ENCODE data around the gene ARSG. TPM values are rescaled to one million over a fixed set of nuclear protein-coding genes. Genes with fewer than 3 reads are reported as not detected.
"Not testable (repeated sequence)": the region's sequence is repeated elsewhere in the genome, so short reads cannot be mapped to it uniquely, and the experiment has no call there.

Gene ARSG
- total RNA-seq, 1 donor from 2014 or later, result 1.6 TPM

GRCh38 chr17:68301438-68301959 is 10.2 kb downstream of the ARSG start:
- peaks cover 7 to 9% (median 9%) of the 10 kb centered on the region in 3 donors for H3K4me1 ChIP-seq (ENCODE audit: control insufficient read depth in 3 of 3, insufficient read depth in 3 of 3, low read length in 3 of 3)
- H3K36me3 ChIP-seq (ENCODE audit: control insufficient read depth in 3 of 3, insufficient read depth in 3 of 3, low read length in 3 of 3), result no peaks in the 10 kb centered on the region
- no peak overlapping the region for H3K27ac ChIP-seq (ENCODE audit: low read depth, low read length)
- H3K9me3 ChIP-seq (ENCODE audit: control insufficient read depth in 3 of 3, low read length in 3 of 3), result no peaks in the 10 kb centered on the region
- H3K27me3 ChIP-seq (ENCODE audit: control insufficient read depth in 3 of 3, insufficient read depth in 3 of 3, low read length in 3 of 3), result no peaks in the 10 kb centered on the region
- H3K4me3 ChIP-seq (ENCODE audit: low read length in 3 of 3), result no peak overlapping the region
- H3K9ac ChIP-seq (ENCODE audit: low read depth in 1 of 3, low read length in 3 of 3), result no peak overlapping the region

- Histone ChIP-seq H3K4me3 (ENCODE audit: low read length in 3 of 3) (no peak overlapping the region), H3K27me3 (ENCODE audit: control insufficient read depth in 3 of 3, insufficient read depth in 3 of 3, low read length in 3 of 3) (no peaks in the 10 kb centered on the region), H3K27ac (ENCODE audit: low read depth, low read length) (no peak overlapping the region), H3K9me3 (ENCODE audit: control insufficient read depth in 3 of 3, low read length in 3 of 3) (no peaks in the 10 kb centered on the region), H3K4me1 (ENCODE audit: control insufficient read depth in 3 of 3, insufficient read depth in 3 of 3, low read length in 3 of 3) (peaks cover 2 to 5% (median 3%) of the 10 kb centered on the region in 3 donors), H3K36me3 (ENCODE audit: control insufficient read depth in 3 of 3, insufficient read depth in 3 of 3, low read length in 3 of 3) (no peaks in the 10 kb centered on the region), H3K9ac (ENCODE audit: low read depth in 1 of 3, low read length in 3 of 3) (no peak overlapping the region)
Observed at GRCh38 chr17:68302066-68302564, 10.8 kb downstream of the ARSG start.

- Histone ChIP-seq H3K27me3 (ENCODE audit: control insufficient read depth in 3 of 3, insufficient read depth in 3 of 3, low read length in 3 of 3) (no peaks in the 10 kb centered on the region), H3K9ac (ENCODE audit: low read depth in 1 of 3, low read length in 3 of 3) (no peak overlapping the region), H3K36me3 (ENCODE audit: control insufficient read depth in 3 of 3, insufficient read depth in 3 of 3, low read length in 3 of 3) (no peaks in the 10 kb centered on the region), H3K4me3 (ENCODE audit: low read length in 3 of 3) (no peak overlapping the region), H3K27ac (ENCODE audit: low read depth, low read length) (no peak overlapping the region), H3K4me1 (ENCODE audit: control insufficient read depth in 3 of 3, insufficient read depth in 3 of 3, low read length in 3 of 3) (peaks cover 0 to 5% (median 2%) of the 10 kb centered on the region in 3 donors), H3K9me3 (ENCODE audit: control insufficient read depth in 3 of 3, low read length in 3 of 3) (no peaks in the 10 kb centered on the region)
Observed at GRCh38 chr17:68302666-68303065, 11.4 kb downstream of the ARSG start.

- no peak overlapping the region for H3K9ac ChIP-seq (ENCODE audit: low read depth in 1 of 3, low read length in 3 of 3)
- no peak overlapping the region for H3K4me3 ChIP-seq (ENCODE audit: low read length in 3 of 3)
- no peaks in the 10 kb centered on the region for H3K27me3 ChIP-seq (ENCODE audit: control insufficient read depth in 3 of 3, insufficient read depth in 3 of 3, low read length in 3 of 3)
- no peaks in the 10 kb centered on the region for H3K9me3 ChIP-seq (ENCODE audit: control insufficient read depth in 3 of 3, low read length in 3 of 3)
- peaks cover 0 to 5% (median 2%) of the 10 kb centered on the region in 3 donors for H3K4me1 ChIP-seq (ENCODE audit: control insufficient read depth in 3 of 3, insufficient read depth in 3 of 3, low read length in 3 of 3)
- no peaks in the 10 kb centered on the region for H3K36me3 ChIP-seq (ENCODE audit: control insufficient read depth in 3 of 3, insufficient read depth in 3 of 3, low read length in 3 of 3)
- H3K27ac ChIP-seq (ENCODE audit: low read depth, low read length), result no peak overlapping the region
Observed at GRCh38 chr17:68304706-68305105, 13.4 kb downstream of the ARSG start.

- Histone ChIP-seq H3K27ac (ENCODE audit: low read depth, low read length) (no peak overlapping the region), H3K4me3 (ENCODE audit: low read length in 3 of 3) (no peak overlapping the region), H3K9ac (ENCODE audit: low read depth in 1 of 3, low read length in 3 of 3) (no peak overlapping the region), H3K27me3 (ENCODE audit: control insufficient read depth in 3 of 3, insufficient read depth in 3 of 3, low read length in 3 of 3) (no peaks in the 10 kb centered on the region), H3K9me3 (ENCODE audit: control insufficient read depth in 3 of 3, low read length in 3 of 3) (no peaks in the 10 kb centered on the region), H3K4me1 (ENCODE audit: control insufficient read depth in 3 of 3, insufficient read depth in 3 of 3, low read length in 3 of 3) (peaks cover 0 to 5% (median 2%) of the 10 kb centered on the region in 3 donors), H3K36me3 (ENCODE audit: control insufficient read depth in 3 of 3, insufficient read depth in 3 of 3, low read length in 3 of 3) (no peaks in the 10 kb centered on the region)
Observed at GRCh38 chr17:68305142-68305541, 13.8 kb downstream of the ARSG start.

GRCh38 chr17:68306819-68307218 is 15.5 kb downstream of the ARSG start:
- Histone ChIP-seq H3K27ac (ENCODE audit: low read depth, low read length) (no peak overlapping the region), H3K4me1 (ENCODE audit: control insufficient read depth in 3 of 3, insufficient read depth in 3 of 3, low read length in 3 of 3) (peaks cover 0 to under 1% (median 0%) of the 10 kb centered on the region in 3 donors), H3K27me3 (ENCODE audit: control insufficient read depth in 3 of 3, insufficient read depth in 3 of 3, low read length in 3 of 3) (no peaks in the 10 kb centered on the region), H3K9ac (ENCODE audit: low read depth in 1 of 3, low read length in 3 of 3) (no peak overlapping the region), H3K9me3 (ENCODE audit: control insufficient read depth in 3 of 3, low read length in 3 of 3) (no peaks in the 10 kb centered on the region), H3K36me3 (ENCODE audit: control insufficient read depth in 3 of 3, insufficient read depth in 3 of 3, low read length in 3 of 3) (no peaks in the 10 kb centered on the region), H3K4me3 (ENCODE audit: low read length in 3 of 3) (no peak overlapping the region)

- no peak overlapping the region for H3K9ac ChIP-seq (ENCODE audit: low read depth in 1 of 3, low read length in 3 of 3)
Observed at GRCh38 chr17:68307443-68307842, 16.1 kb downstream of the ARSG start.

GRCh38 chr17:68308486-68308885 is 17.2 kb downstream of the ARSG start:
- H3K4me3 ChIP-seq (ENCODE audit: low read length in 3 of 3); H3K9me3 ChIP-seq (ENCODE audit: control insufficient read depth in 3 of 3, low read length in 3 of 3); H3K27me3 ChIP-seq (ENCODE audit: control insufficient read depth in 3 of 3, insufficient read depth in 3 of 3, low read length in 3 of 3); H3K27ac ChIP-seq (ENCODE audit: low read depth, low read length); H3K9ac ChIP-seq (ENCODE audit: low read depth in 1 of 3, low read length in 3 of 3); H3K4me1 ChIP-seq (ENCODE audit: control insufficient read depth in 3 of 3, insufficient read depth in 3 of 3, low read length in 3 of 3); H3K36me3 ChIP-seq (ENCODE audit: control insufficient read depth in 3 of 3, insufficient read depth in 3 of 3, low read length in 3 of 3): not testable (repeated sequence)

More at GRCh38 chr17:68307443-68307842, 16.1 kb downstream of the ARSG start:
- H3K27ac ChIP-seq (ENCODE audit: low read depth, low read length), result no peak overlapping the region
- no peaks in the 10 kb centered on the region for H3K9me3 ChIP-seq (ENCODE audit: control insufficient read depth in 3 of 3, low read length in 3 of 3)
- peaks cover 0 to 4% (median under 1%) of the 10 kb centered on the region in 3 donors for H3K4me1 ChIP-seq (ENCODE audit: control insufficient read depth in 3 of 3, insufficient read depth in 3 of 3, low read length in 3 of 3)
- no peaks in the 10 kb centered on the region for H3K27me3 ChIP-seq (ENCODE audit: control insufficient read depth in 3 of 3, insufficient read depth in 3 of 3, low read length in 3 of 3)
- no peak overlapping the region for H3K4me3 ChIP-seq (ENCODE audit: low read length in 3 of 3)
- no peaks in the 10 kb centered on the region for H3K36me3 ChIP-seq (ENCODE audit: control insufficient read depth in 3 of 3, insufficient read depth in 3 of 3, low read length in 3 of 3)

- not testable (repeated sequence) for H3K9ac ChIP-seq (ENCODE audit: low read depth in 1 of 3, low read length in 3 of 3); H3K36me3 ChIP-seq (ENCODE audit: control insufficient read depth in 3 of 3, insufficient read depth in 3 of 3, low read length in 3 of 3); H3K4me1 ChIP-seq (ENCODE audit: control insufficient read depth in 3 of 3, insufficient read depth in 3 of 3, low read length in 3 of 3); H3K27me3 ChIP-seq (ENCODE audit: control insufficient read depth in 3 of 3, insufficient read depth in 3 of 3, low read length in 3 of 3); H3K4me3 ChIP-seq (ENCODE audit: low read length in 3 of 3); H3K27ac ChIP-seq (ENCODE audit: low read depth, low read length); H3K9me3 ChIP-seq (ENCODE audit: control insufficient read depth in 3 of 3, low read length in 3 of 3)
Observed at GRCh38 chr17:68309066-68309670, 17.9 kb downstream of the ARSG start.

GRCh38 chr17:68310152-68310551 is 18.9 kb downstream of the ARSG start:
- Histone ChIP-seq H3K9me3 (ENCODE audit: control insufficient read depth in 3 of 3, low read length in 3 of 3) (no peaks in the 10 kb centered on the region), H3K36me3 (ENCODE audit: control insufficient read depth in 3 of 3, insufficient read depth in 3 of 3, low read length in 3 of 3) (no peaks in the 10 kb centered on the region), H3K4me1 (ENCODE audit: control insufficient read depth in 3 of 3, insufficient read depth in 3 of 3, low read length in 3 of 3) (peaks cover 4 to 9% (median 8%) of the 10 kb centered on the region in 3 donors), H3K27me3 (ENCODE audit: control insufficient read depth in 3 of 3, insufficient read depth in 3 of 3, low read length in 3 of 3) (no peaks in the 10 kb centered on the region), H3K9ac (ENCODE audit: low read depth in 1 of 3, low read length in 3 of 3) (no peak overlapping the region), H3K4me3 (ENCODE audit: low read length in 3 of 3) (no peak overlapping the region), H3K27ac (ENCODE audit: low read depth, low read length) (no peak overlapping the region)

Data from skeletal muscle tissue (tissue), 4 donors.